Breast epithelium (tissue), 3 donors: Measurements from ENCODE around the gene NR4A3.

Source experiments
- CTCF ChIP-seq, 3 donors: fragments of 450-650 bp; IDR thresholded peaks; one replicate each; pipeline ENCODE4 v1.5.1; 2016 to 2017; ENCODE audit warnings: antibody characterized with exemption in 3 of 3, mild to moderate bottlenecking in 3 of 3, moderate library complexity in 3 of 3
- POLR2A ChIP-seq: fragments of 450-650 bp; IDR thresholded peaks from one replicate; pipeline ENCODE4 v1.6.1; 2016; ENCODE audit warnings: antibody characterized with exemption, mild to moderate bottlenecking, moderate library complexity
- POLR2AphosphoS5 ChIP-seq, 3 donors: sonication (generic); formaldehyde crosslinking; IDR thresholded peaks; one replicate each; pipeline ENCODE4 v1.6.1; 2017; ENCODE audit warnings: antibody characterized with exemption in 3 of 3

GRCh38 chr9:99778308-99778707, 43.4 kb upstream of the NR4A3 start:
- TF ChIP-seq CTCF (IDR thresholded peaks at IDR 0.05) = no peak
- no peak for TF ChIP-seq POLR2AphosphoS5 (IDR thresholded peaks at IDR 0.05)
- no peak for TF ChIP-seq POLR2A
